Measurements from ENCODE around the gene CEMIP2. TPM values are rescaled to one million over a fixed set of nuclear protein-coding genes. Genes with fewer than 3 reads are reported as not detected.
"Not testable (repeated sequence)": the region's sequence is repeated elsewhere in the genome, so short reads cannot be mapped to it uniquely, and the experiment has no call there.

CEMIP2 gene
- total RNA-seq, 3 donors from 2014 or later (not counting 1 experiment from before 2014, with no cell fraction given) = 204 to 326 (median 230) TPM

DNA sequence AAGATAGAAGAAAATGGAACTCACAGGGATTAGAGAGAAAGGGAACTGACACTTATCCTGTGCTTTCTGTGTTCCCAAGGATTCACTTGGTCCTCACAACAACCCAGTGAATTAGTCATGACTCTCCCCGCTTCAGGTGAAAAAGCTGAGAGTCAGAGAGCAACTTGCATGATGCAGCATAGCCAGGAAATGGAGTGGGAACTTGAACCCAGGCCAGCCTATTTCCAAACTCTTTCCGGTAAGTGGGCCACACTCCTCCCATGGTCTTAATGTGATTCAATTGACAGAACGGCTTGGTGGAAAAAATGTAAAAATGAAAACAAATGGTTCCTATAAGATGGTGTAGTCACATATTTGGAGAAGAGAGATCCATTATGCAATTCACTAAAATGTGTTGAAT, 45.9 kb upstream of the CEMIP2 start:
- Histone ChIP-seq H3K27ac (ENCODE audit: low read length) (no peak overlapping the region), H3K4me1 (ENCODE audit: control insufficient read depth, insufficient read depth, low read length) (peaks cover 4% of the 10 kb centered on the region), H3K9me3 (ENCODE audit: control insufficient read depth, insufficient read depth, low read length) (no peaks in the 10 kb centered on the region), H3K4me3 (ENCODE audit: low read length) (no peak overlapping the region), H3K36me3 (ENCODE audit: control insufficient read depth, insufficient read depth, low read length) (no peaks in the 10 kb centered on the region), H3K27me3 (ENCODE audit: control insufficient read depth, insufficient read depth, low read length) (no peaks in the 10 kb centered on the region)
- Mint-ChIP-seq H3K27ac (no peak overlapping the region), H3K4me1 (peaks cover 10 to 15% of the 10 kb centered on the region in 2 donors), H3K36me3 (no peaks in the 10 kb centered on the region), H3K4me3 (no peak overlapping the region), H3K9me3 (no peaks in the 10 kb centered on the region), H3K27me3 (ENCODE audit: low read depth in 2 of 2) (no peaks in the 10 kb centered on the region)
- WGBS (ENCODE audit: insufficient coverage) = 97% methylated on average over 2 of the region's 3 CpGs
- no peak for ATAC-seq
- intact Hi-C loops (cut with micrococcal nuclease) = no loop called here
- no peak for DNase-seq
- no peak for TF ChIP-seq CTCF (IDR thresholded peaks at IDR 0.05)

- Mint-ChIP-seq H3K27me3 (ENCODE audit: low read depth in 2 of 2) (no peaks in the 10 kb centered on the region), H3K9me3 (no peaks in the 10 kb centered on the region), H3K27ac (no peak overlapping the region), H3K36me3 (no peaks in the 10 kb centered on the region), H3K4me3 (no peak overlapping the region), H3K4me1 (peaks cover 7 to 8% of the 10 kb centered on the region in 2 donors)
- Histone ChIP-seq H3K4me1 (ENCODE audit: control insufficient read depth, insufficient read depth, low read length) (peaks cover 4% of the 10 kb centered on the region), H3K4me3 (ENCODE audit: low read length) (no peak overlapping the region), H3K27ac (ENCODE audit: low read length) (no peak overlapping the region), H3K27me3 (ENCODE audit: control insufficient read depth, insufficient read depth, low read length) (no peaks in the 10 kb centered on the region), H3K36me3 (ENCODE audit: control insufficient read depth, insufficient read depth, low read length) (no peaks in the 10 kb centered on the region), H3K9me3 (ENCODE audit: control insufficient read depth, insufficient read depth, low read length) (no peaks in the 10 kb centered on the region)
- intact Hi-C loops (cut with micrococcal nuclease) = no loop called here
- ATAC-seq = no peak
- no peak for TF ChIP-seq CTCF (IDR thresholded peaks at IDR 0.05)
- no peak for DNase-seq
- WGBS (ENCODE audit: insufficient coverage) = 99% methylated on average over 4 of the region's 4 CpGs
Measured at GRCh38 chr9:71812385-71812784, 44.1 kb upstream of the CEMIP2 start.

- H3K4me3 ChIP-seq (ENCODE audit: low read length) = no peak overlapping the region
- H3K27ac ChIP-seq (ENCODE audit: low read length) = no peak overlapping the region
- H3K9me3 Mint-ChIP-seq = no peaks in the 10 kb centered on the region
- H3K9me3 ChIP-seq (ENCODE audit: control insufficient read depth, insufficient read depth, low read length) = no peaks in the 10 kb centered on the region
- no peak for TF ChIP-seq CTCF (IDR thresholded peaks at IDR 0.05)
- peaks cover 6 to 7% of the 10 kb centered on the region in 2 donors for H3K4me1 Mint-ChIP-seq
- no peaks in the 10 kb centered on the region for H3K4me1 ChIP-seq (ENCODE audit: control insufficient read depth, insufficient read depth, low read length)
- H3K27me3 ChIP-seq (ENCODE audit: control insufficient read depth, insufficient read depth, low read length) = no peaks in the 10 kb centered on the region
- H3K27ac Mint-ChIP-seq = no peak overlapping the region
- no peaks in the 10 kb centered on the region for H3K36me3 ChIP-seq (ENCODE audit: control insufficient read depth, insufficient read depth, low read length)
- no peaks in the 10 kb centered on the region for H3K36me3 Mint-ChIP-seq
- H3K4me3 Mint-ChIP-seq = no peak overlapping the region
- DNase-seq (no peak), ATAC-seq (no peak)
- no peaks in the 10 kb centered on the region for H3K27me3 Mint-ChIP-seq (ENCODE audit: low read depth in 2 of 2)
- 100% methylated on average over 2 of the region's 2 CpGs for WGBS (ENCODE audit: insufficient coverage)
- intact Hi-C loops (cut with micrococcal nuclease) = no loop called here
Measured at GRCh38 chr9:71808068-71808467, 39.8 kb upstream of the CEMIP2 start.

DNA sequence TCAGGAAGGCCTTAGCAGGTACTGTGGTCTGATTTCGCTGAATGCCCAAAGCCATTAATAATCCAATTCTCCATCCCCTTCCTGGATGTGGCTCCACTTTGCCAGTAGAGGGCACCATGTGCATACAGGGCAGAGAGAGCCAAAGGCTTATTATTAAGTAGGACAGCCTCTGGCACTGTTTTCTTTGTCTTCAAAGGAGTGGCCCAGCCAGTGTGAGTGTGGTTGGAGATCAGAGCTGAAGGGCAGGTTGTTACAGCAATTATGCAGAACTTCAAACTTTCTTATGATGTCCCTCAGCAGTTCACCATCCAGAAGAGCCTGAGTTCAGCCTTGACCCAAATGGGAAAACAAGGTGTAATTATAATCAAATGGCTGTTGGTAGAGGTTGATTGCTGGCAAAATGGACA, 38.6 kb upstream of the CEMIP2 start:
- DNase-seq (peak; percentile 31 to 81), ATAC-seq (peak; percentile 90 to 99 (median 98))
- H3K27ac Mint-ChIP-seq = peak overlapping the region; percentile 39 to 65
- peaks cover 6 to 7% of the 10 kb centered on the region in 2 donors for H3K4me1 Mint-ChIP-seq
- Histone ChIP-seq H3K36me3 (ENCODE audit: control insufficient read depth, insufficient read depth, low read length) (no peaks in the 10 kb centered on the region), H3K9me3 (ENCODE audit: control insufficient read depth, insufficient read depth, low read length) (no peaks in the 10 kb centered on the region), H3K27me3 (ENCODE audit: control insufficient read depth, insufficient read depth, low read length) (no peaks in the 10 kb centered on the region), H3K4me1 (ENCODE audit: control insufficient read depth, insufficient read depth, low read length) (no peaks in the 10 kb centered on the region), H3K27ac (ENCODE audit: low read length) (no peak overlapping the region), H3K4me3 (ENCODE audit: low read length) (no peak overlapping the region)
- TF ChIP-seq CTCF (IDR thresholded peaks at IDR 0.05) = peak; percentile 79
- 11% methylated on average over 1 of the region's 1 CpG for WGBS (ENCODE audit: insufficient coverage)
- H3K27me3 Mint-ChIP-seq (ENCODE audit: low read depth in 2 of 2) = no peaks in the 10 kb centered on the region
- H3K36me3 Mint-ChIP-seq = no peaks in the 10 kb centered on the region
- H3K9me3 Mint-ChIP-seq = no peaks in the 10 kb centered on the region
- intact Hi-C loops (cut with micrococcal nuclease) = loop anchor here (1.0 to 2.0 kb wide), 2 partner anchors 218 to 466 kb away; no protein-coding TSS in a partner anchor
- no peak overlapping the region for H3K4me3 Mint-ChIP-seq

- DNase-seq; H3K27ac Mint-ChIP-seq; H3K9me3 ChIP-seq (ENCODE audit: control insufficient read depth, insufficient read depth, low read length); H3K4me3 Mint-ChIP-seq; H3K36me3 Mint-ChIP-seq; ATAC-seq; H3K4me3 ChIP-seq (ENCODE audit: low read length); H3K4me1 Mint-ChIP-seq; H3K36me3 ChIP-seq (ENCODE audit: control insufficient read depth, insufficient read depth, low read length); H3K4me1 ChIP-seq (ENCODE audit: control insufficient read depth, insufficient read depth, low read length); H3K27me3 ChIP-seq (ENCODE audit: control insufficient read depth, insufficient read depth, low read length); H3K9me3 Mint-ChIP-seq; H3K27me3 Mint-ChIP-seq (ENCODE audit: low read depth in 2 of 2); H3K27ac ChIP-seq (ENCODE audit: low read length); intact Hi-C loops (cut with micrococcal nuclease): not testable (repeated sequence)
- no CpG with 5 or more reads among the region's 1 CpG for WGBS (ENCODE audit: insufficient coverage)
Measured at GRCh38 chr9:71805096-71805495, 36.8 kb upstream of the CEMIP2 start.

Measured in natural killer cell (primary cell).